ENCODE measurements around the gene USH2A.

The USH2A gene

DNA sequence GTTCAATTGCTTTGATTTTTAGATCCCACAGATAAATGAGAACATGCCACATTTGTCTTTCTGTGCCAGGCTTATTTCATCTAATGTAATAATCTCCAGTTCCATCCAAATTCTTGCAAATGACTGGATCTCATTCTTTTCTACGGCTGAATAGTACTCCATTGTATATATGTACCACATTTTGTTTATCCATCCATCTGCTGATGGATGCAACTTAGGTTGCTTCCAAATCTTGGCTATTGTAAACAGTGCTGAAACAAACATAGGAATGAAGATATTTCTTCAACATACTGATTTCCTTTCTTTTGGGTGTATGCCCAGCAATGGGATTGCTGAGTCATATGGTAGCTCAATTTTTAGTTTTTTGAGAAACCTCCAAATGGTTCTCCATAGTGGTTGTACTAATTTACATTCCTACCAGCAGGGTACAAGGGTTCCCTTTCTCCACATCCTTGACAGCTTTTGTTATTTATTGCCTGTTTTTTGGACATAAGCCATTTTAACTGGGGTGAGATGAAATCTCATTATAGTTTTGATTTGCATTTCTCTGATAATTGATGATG is 511.8 kb downstream of the USH2A start:
- H3K27me3 ChIP-seq (ENCODE audit: low read depth): no peaks in the 10 kb centered on the region
- H3K4me3 ChIP-seq: no peak overlapping the region
- in situ Hi-C loops (cut with MboI; ENCODE audit: low sequenced_read_pairs): no loop called here
- DNase-seq (ENCODE audit: low spot score in 2 of 2): no peak
- H3K4me1 ChIP-seq: no peaks in the 10 kb centered on the region
- no peaks in the 10 kb centered on the region for H3K9me3 ChIP-seq
- no peaks in the 10 kb centered on the region for H3K36me3 ChIP-seq (replicated peaks)

DNA sequence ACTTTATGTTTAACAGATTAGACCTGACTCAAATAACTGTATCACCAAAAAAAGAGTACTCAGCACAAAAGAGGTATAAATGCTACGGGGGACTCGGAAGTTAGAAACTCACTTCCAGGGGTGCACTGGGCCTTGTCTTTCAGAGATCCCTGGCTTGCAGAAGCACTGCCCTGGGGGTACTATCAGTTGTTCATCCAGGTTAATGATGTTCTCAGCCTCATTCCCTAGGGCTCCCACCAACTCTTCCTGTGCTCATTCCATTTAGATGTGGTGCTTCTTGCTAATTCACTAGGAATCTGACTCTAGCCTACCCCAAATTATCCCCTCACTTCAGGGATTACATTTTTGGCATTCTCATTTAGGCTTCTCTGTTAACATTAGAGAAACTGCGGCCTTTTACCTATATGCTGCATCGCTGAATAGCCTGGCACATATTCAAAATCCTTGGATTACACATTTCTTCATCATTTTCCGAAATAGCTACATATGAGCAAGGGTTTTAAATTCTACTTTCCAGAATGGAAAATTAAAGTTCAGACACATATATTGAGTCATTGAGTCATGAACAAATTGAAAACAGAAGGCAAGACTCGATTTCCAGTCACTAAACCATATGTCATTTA is 517.6 kb downstream of the USH2A start:
- in situ Hi-C loops (cut with MboI; ENCODE audit: low sequenced_read_pairs): no loop called here
- no peaks in the 10 kb centered on the region for H3K27me3 ChIP-seq (ENCODE audit: low read depth)
- no peak for DNase-seq (ENCODE audit: low spot score in 2 of 2)
- H3K4me1 ChIP-seq: no peaks in the 10 kb centered on the region
- H3K4me3 ChIP-seq: no peak overlapping the region
- H3K36me3 ChIP-seq (replicated peaks): no peaks in the 10 kb centered on the region
- no peaks in the 10 kb centered on the region for H3K9me3 ChIP-seq

DNA sequence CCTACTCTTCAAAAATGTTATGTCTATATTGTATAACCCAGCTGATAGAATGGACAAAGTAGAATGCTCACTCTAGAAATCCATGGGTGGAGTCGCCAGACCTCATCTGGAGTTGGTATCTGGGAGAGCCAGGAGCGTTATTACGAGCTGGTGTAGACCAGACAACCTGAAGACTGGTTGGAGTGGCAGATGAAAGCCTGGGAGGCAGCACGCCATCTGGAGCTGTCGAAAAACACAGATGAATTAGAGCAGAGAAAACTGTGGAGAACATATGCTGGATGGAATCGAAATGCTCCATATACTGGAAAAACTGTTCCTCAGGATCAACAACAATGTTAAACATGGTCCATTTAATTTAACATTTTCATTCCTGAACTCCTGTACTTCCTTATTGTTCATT is 522.6 kb downstream of the USH2A start:
- no peaks in the 10 kb centered on the region for H3K27me3 ChIP-seq (ENCODE audit: low read depth)
- H3K4me3 ChIP-seq: no peak overlapping the region
- H3K4me1 ChIP-seq: no peaks in the 10 kb centered on the region
- H3K9me3 ChIP-seq: no peaks in the 10 kb centered on the region
- no peak for DNase-seq (ENCODE audit: low spot score in 2 of 2)
- H3K36me3 ChIP-seq (replicated peaks): no peaks in the 10 kb centered on the region
- in situ Hi-C loops (cut with MboI; ENCODE audit: low sequenced_read_pairs): no loop called here

DNA sequence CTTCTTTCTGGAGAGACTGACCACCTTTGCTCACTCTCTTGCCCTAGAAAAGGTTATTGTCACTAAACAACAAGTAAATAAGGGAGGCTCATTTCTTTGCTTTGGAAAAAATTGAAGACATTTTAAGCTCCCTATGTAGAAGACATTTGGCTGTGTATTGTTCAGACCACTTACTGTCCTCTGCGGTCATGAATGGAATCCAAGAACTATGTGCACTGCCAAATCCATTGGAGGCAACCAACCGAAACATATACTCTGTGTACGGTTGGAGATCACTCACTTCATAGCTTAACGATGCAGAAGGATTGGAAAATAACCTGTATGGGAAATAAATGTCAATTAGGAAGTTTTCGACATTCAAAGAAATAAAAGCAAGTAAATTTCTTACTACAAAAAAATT is 523.3 kb downstream of the USH2A start:
- DNase-seq (ENCODE audit: low spot score in 2 of 2): no peak
- H3K27me3 ChIP-seq (ENCODE audit: low read depth): no peaks in the 10 kb centered on the region
- H3K9me3 ChIP-seq: no peaks in the 10 kb centered on the region
- in situ Hi-C loops (cut with MboI; ENCODE audit: low sequenced_read_pairs): no loop called here
- H3K36me3 ChIP-seq (replicated peaks): no peaks in the 10 kb centered on the region
- no peak overlapping the region for H3K4me3 ChIP-seq
- H3K4me1 ChIP-seq: no peaks in the 10 kb centered on the region

DNA sequence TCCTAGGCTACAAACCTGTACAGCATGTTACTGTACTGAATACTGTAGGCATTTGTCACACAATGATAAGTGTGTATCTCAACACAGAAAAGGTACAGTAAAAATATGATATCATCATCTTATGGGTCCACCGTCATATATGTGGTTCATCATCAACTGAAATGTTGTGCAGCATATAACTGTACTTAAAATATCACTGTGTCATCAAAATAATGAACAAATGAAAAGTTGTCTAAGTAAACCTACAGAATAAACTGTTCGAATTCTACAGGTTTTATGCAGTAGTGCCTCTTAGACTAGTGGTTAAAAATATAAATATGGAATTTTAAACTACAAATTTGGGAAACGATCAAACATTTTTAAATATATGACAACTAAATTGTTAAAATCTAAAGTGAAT is 527.4 kb downstream of the USH2A start:
- no peak for DNase-seq (ENCODE audit: low spot score in 2 of 2)
- Histone ChIP-seq H3K4me1 (no peaks in the 10 kb centered on the region), H3K36me3 (replicated peaks) (no peaks in the 10 kb centered on the region), H3K27me3 (ENCODE audit: low read depth) (no peaks in the 10 kb centered on the region; the same call in 1 of the 2 replicates), H3K9me3 (no peaks in the 10 kb centered on the region), H3K4me3 (no peak overlapping the region)
- in situ Hi-C loops (cut with MboI; ENCODE audit: low sequenced_read_pairs): no loop called here

DNA sequence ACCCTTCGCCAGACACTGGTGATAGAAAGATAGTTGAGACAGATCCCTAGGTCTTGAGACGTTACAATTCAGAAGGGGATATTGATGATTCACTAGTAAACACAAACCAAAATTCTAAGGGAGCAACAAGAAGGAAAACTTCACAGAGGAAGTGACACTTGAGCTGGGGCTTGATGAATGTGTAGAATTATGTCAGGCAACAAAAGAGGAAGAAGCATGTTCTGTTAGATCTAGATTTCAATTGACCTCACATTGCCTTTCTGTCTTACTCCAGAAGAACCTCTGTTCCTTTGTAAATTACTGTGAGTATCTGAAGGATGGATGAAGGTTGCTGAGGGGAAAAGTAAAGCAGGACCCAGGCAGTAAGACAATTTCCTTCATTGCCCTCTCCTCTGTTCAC is 528.0 kb downstream of the USH2A start:
- DNase-seq (ENCODE audit: low spot score in 2 of 2): no peak
- in situ Hi-C loops (cut with MboI; ENCODE audit: low sequenced_read_pairs): no loop called here
- Histone ChIP-seq H3K36me3 (replicated peaks) (no peaks in the 10 kb centered on the region), H3K27me3 (ENCODE audit: low read depth) (no peaks in the 10 kb centered on the region; the same call in 1 of the 2 replicates), H3K4me1 (no peaks in the 10 kb centered on the region), H3K9me3 (no peaks in the 10 kb centered on the region), H3K4me3 (no peak overlapping the region)

DNA sequence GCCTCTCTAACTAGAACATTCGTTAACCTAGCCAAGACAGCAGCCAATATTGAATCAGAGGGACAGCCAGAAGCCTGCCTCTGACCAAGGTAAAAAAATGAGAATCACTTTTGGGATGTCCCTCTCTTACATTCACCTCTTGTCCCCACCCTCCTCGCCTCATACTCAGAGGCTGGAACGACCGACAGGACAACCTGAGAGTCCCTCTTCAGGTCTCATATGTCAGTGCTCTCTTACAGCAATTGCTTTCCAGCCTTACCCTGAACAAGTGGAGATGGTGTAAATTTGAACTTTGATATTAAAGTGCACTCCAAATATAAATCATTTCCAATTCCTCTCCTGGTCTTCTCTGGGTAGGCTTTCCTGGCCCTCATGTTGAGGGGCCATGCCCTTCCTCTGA is 528.6 kb downstream of the USH2A start:
- no peaks in the 10 kb centered on the region for H3K4me1 ChIP-seq
- no peak for DNase-seq (ENCODE audit: low spot score in 2 of 2)
- H3K36me3 ChIP-seq (replicated peaks): no peaks in the 10 kb centered on the region
- in situ Hi-C loops (cut with MboI; ENCODE audit: low sequenced_read_pairs): no loop called here
- H3K4me3 ChIP-seq: no peak overlapping the region
- H3K27me3 ChIP-seq (ENCODE audit: low read depth): no peaks in the 10 kb centered on the region; the same call in 1 of the 2 replicates
- H3K9me3 ChIP-seq: no peaks in the 10 kb centered on the region

DNA sequence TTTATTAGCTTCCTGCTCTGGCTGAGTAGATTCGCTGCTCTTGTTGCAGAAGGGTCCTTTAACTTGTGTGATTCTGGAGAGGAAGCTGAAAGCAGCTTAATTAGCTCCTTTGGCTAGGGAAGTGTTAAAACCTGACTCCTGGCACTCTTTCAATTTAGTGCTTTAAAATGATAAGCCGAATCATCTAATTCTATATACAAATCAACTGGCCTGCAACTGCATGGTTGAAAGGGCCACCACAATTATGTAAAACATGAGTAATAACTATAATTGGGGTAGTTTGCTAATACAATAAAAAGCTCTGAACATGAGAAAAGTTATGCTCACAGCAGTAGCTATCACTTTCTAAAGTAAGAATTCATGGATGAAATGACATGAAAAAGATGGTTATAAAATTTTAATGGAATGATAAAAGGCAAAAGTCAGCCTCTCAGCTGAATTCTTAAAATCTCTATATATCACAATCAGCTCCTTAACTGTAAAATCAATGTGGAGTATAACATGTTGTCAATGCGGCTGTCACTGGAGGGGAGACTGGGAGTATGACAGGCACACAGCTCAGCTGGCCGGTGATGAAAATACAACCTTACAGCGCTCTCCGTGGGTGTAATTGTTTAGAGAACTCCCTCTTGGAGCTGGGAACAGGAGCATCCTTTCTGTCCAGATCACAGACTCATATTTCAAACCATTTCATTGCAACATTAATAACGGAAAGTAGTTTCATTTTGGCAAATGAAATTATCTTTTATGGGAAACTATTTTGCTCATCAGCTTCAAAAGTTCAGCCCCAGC is 531.8 kb downstream of the USH2A start:
- in situ Hi-C loops (cut with MboI; ENCODE audit: low sequenced_read_pairs): no loop called here
- Histone ChIP-seq H3K27me3 (ENCODE audit: low read depth) (no peaks in the 10 kb centered on the region; the same call in 1 of the 2 replicates), H3K36me3 (replicated peaks) (no peaks in the 10 kb centered on the region), H3K9me3 (no peaks in the 10 kb centered on the region), H3K4me1 (no peaks in the 10 kb centered on the region), H3K4me3 (no peak overlapping the region)
- DNase-seq (ENCODE audit: low spot score in 2 of 2): no peak

DNA sequence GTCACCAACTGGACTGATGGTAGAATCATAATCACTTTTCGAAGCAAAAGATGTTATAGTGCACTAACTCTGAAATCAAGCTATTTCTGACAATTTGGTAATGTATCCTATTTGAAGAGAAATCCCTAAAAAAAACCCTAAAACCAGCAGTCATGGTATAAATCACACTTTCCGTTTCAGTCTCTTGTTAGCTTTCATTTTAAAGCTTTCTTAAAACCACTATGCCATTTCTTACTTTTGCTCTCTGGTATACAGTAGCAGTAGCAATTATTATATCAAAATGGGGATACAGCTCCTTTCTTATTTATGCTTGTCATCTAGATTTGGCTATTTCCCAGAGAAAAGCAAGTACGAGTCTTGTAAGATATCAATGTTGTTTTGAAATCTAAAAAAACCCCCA is 532.8 kb downstream of the USH2A start:
- in situ Hi-C loops (cut with MboI; ENCODE audit: low sequenced_read_pairs): no loop called here
- no peaks in the 10 kb centered on the region; the same call in 1 of the 2 replicates for H3K27me3 ChIP-seq (ENCODE audit: low read depth)
- H3K36me3 ChIP-seq (replicated peaks): no peaks in the 10 kb centered on the region
- no peaks in the 10 kb centered on the region for H3K9me3 ChIP-seq
- H3K4me1 ChIP-seq: no peaks in the 10 kb centered on the region
- DNase-seq (ENCODE audit: low spot score in 2 of 2): no peak
- no peak overlapping the region for H3K4me3 ChIP-seq

DNA sequence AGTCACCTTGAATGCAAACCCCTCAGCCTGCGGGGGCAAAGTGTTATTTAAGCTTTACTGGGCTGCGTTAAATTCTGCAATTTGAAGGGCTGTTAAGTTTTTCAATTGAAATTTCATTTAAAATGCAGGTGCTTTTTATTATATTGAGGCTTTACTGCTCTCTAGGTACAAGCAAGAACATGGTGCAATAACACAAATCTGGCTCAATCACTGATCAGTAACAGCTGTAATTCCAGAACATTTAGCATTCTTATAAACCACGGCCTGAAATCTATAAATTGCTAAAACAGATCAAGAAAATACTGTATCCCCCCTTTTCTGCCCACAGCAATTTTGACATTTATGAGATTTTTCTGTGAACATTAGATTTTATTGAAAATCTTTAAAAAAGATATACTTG is 533.4 kb downstream of the USH2A start:
- in situ Hi-C loops (cut with MboI; ENCODE audit: low sequenced_read_pairs): no loop called here

DNA sequence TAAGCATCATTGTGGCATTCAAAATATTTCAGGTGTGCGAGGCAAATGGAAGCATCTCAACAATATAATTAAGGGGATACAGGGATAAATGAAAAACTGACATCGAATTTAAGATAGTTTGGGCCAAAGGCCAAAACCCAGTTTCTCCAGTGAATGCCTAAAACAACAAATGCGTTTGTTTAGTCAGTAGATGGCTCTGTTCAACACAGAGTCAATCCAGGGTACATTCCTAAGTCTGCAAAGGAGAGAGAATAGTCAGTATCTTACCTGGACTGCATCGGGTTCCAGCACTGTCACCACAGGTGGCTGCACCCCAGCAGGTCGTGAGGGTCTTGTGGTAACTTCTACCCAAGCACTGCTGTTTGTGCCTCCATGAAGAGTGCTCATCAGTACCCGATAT is 535.1 kb downstream of the USH2A start:
- no peaks in the 10 kb centered on the region for H3K9me3 ChIP-seq
- no peaks in the 10 kb centered on the region; the same call in 1 of the 2 replicates for H3K27me3 ChIP-seq (ENCODE audit: low read depth)
- H3K4me1 ChIP-seq: no peaks in the 10 kb centered on the region
- no peak overlapping the region for H3K4me3 ChIP-seq
- no peaks in the 10 kb centered on the region for H3K36me3 ChIP-seq (replicated peaks)
- in situ Hi-C loops (cut with MboI; ENCODE audit: low sequenced_read_pairs): no loop called here
- no peak for DNase-seq (ENCODE audit: low spot score in 2 of 2)

More for the DNA sequence above, 533.4 kb downstream of the USH2A start:
- Histone ChIP-seq H3K36me3 (replicated peaks) (no peaks in the 10 kb centered on the region), H3K4me3 (no peak overlapping the region), H3K9me3 (no peaks in the 10 kb centered on the region), H3K27me3 (ENCODE audit: low read depth) (no peaks in the 10 kb centered on the region; the same call in 1 of the 2 replicates), H3K4me1 (no peaks in the 10 kb centered on the region)
- DNase-seq (ENCODE audit: low spot score in 2 of 2): no peak

DNA sequence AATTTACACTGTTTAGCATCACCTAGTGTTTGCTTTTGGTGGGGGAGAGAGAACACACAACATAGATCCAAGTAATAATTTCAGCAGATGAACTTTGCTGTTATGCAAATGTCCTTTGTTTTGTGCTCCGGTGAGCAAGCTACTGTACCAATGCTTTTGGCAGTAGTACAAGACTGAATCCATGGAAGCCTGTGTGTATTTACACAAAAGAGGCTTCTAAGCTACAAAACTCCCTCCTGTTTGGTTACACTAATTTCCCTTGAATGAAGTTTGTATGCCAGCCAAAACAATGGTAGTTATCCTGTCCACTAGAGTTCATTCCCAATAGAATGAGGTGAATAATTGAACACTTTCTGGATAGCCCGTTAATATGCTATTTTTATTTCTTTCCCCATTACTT is 535.6 kb downstream of the USH2A start:
- in situ Hi-C loops (cut with MboI; ENCODE audit: low sequenced_read_pairs): no loop called here
- Histone ChIP-seq H3K4me3 (no peak overlapping the region), H3K4me1 (no peaks in the 10 kb centered on the region), H3K9me3 (no peaks in the 10 kb centered on the region), H3K27me3 (ENCODE audit: low read depth) (no peaks in the 10 kb centered on the region), H3K36me3 (replicated peaks) (no peaks in the 10 kb centered on the region)
- DNase-seq (ENCODE audit: low spot score in 2 of 2): no peak

DNA sequence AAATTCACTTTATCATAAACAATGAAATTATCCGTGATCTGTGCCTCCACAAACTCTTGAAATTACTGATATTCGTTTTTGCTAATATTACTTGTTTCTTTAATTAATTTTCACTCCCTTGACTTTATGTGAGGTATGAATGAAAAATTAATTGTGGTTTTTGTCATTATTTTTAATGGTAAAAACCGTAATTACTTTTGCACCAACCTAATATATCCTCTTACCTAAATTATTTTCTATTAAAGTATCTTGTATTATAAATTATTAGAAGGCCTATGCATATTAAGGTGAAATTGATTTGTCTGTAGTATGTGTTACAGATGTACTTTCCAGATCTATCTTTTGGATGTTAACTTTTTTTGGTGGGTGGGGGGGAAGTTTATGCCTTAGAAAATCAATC is 540.2 kb downstream of the USH2A start:
- Histone ChIP-seq H3K27me3 (ENCODE audit: low read depth) (no peaks in the 10 kb centered on the region), H3K4me1 (no peaks in the 10 kb centered on the region), H3K9me3 (no peaks in the 10 kb centered on the region), H3K36me3 (replicated peaks) (no peaks in the 10 kb centered on the region), H3K4me3 (no peak overlapping the region)
- DNase-seq (ENCODE audit: low spot score in 2 of 2): no peak
- in situ Hi-C loops (cut with MboI; ENCODE audit: low sequenced_read_pairs): no loop called here

DNA sequence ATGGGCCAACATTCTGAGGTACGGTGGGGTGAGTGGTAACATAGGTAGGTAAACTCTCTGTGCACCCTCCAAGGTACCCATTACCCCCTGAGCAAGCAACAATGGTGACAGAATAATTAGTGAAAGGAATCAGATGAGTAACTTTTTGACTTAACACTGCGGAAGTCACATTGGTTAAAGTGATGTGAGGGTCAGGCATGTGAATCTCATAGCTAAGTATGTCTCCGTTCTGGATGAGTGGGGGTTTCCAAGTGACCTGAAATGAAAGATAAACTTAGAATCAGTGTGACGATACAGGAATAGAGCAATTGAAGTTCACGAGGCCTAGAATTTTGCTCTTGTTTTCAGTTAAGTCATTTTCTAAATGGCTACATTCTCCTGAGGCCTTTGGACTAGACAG is 544.4 kb downstream of the USH2A start:
- in situ Hi-C loops (cut with MboI; ENCODE audit: low sequenced_read_pairs): no loop called here
- Histone ChIP-seq H3K4me3 (no peak overlapping the region), H3K4me1 (no peaks in the 10 kb centered on the region), H3K36me3 (replicated peaks) (no peaks in the 10 kb centered on the region), H3K9me3 (no peaks in the 10 kb centered on the region), H3K27me3 (ENCODE audit: low read depth) (no peaks in the 10 kb centered on the region)
- no peak for DNase-seq (ENCODE audit: low spot score in 2 of 2)

All from HAP-1 (cell line).